Measurements from ENCODE around the gene FAM241B. TPM values are rescaled to one million over a fixed set of nuclear protein-coding genes. Genes with fewer than 3 reads are reported as not detected.

Gene FAM241B
- total RNA-seq, 1 donor: not detected

GRCh38 chr10:69674786-69675185 is 44.7 kb downstream of the FAM241B start:
- TF ChIP-seq CTCF (IDR thresholded peaks at IDR 0.05; ENCODE audit: insufficient read depth, low read length): no peak
- DNase-seq (ENCODE audit: low read depth): no peak
- no peak overlapping the region for H3K4me3 ChIP-seq (ENCODE audit: low read depth, low read length)

- H3K4me3 ChIP-seq (ENCODE audit: low read depth, low read length): no peak overlapping the region
- no peak for DNase-seq (ENCODE audit: low read depth)
- TF ChIP-seq CTCF (IDR thresholded peaks at IDR 0.05; ENCODE audit: insufficient read depth, low read length): no peak
Measured at GRCh38 chr10:69676301-69676700, 46.3 kb downstream of the FAM241B start.

- H3K4me3 ChIP-seq (ENCODE audit: low read depth, low read length): no peak overlapping the region
- no peak for TF ChIP-seq CTCF (IDR thresholded peaks at IDR 0.05; ENCODE audit: insufficient read depth, low read length)
- no peak for DNase-seq (ENCODE audit: low read depth)
Measured at GRCh38 chr10:69677985-69678654, 48.1 kb downstream of the FAM241B start.

- DNase-seq (ENCODE audit: low read depth): no peak
- H3K4me3 ChIP-seq (ENCODE audit: low read depth, low read length): no peak overlapping the region
- TF ChIP-seq CTCF (IDR thresholded peaks at IDR 0.05; ENCODE audit: insufficient read depth, low read length): no peak
Measured at GRCh38 chr10:69679736-69680135, 49.7 kb downstream of the FAM241B start.

- DNase-seq (ENCODE audit: low read depth): no peak
- no peak for TF ChIP-seq CTCF (IDR thresholded peaks at IDR 0.05; ENCODE audit: insufficient read depth, low read length)
- no peak overlapping the region for H3K4me3 ChIP-seq (ENCODE audit: low read depth, low read length)
Measured at GRCh38 chr10:69680610-69681009, 50.6 kb downstream of the FAM241B start.

GRCh38 chr10:69681436-69681835 is 51.4 kb downstream of the FAM241B start:
- no peak overlapping the region for H3K4me3 ChIP-seq (ENCODE audit: low read depth, low read length)
- no peak for TF ChIP-seq CTCF (IDR thresholded peaks at IDR 0.05; ENCODE audit: insufficient read depth, low read length)
- DNase-seq (ENCODE audit: low read depth): no peak

- TF ChIP-seq CTCF (IDR thresholded peaks at IDR 0.05; ENCODE audit: insufficient read depth, low read length): no peak
- no peak for DNase-seq (ENCODE audit: low read depth)
- H3K4me3 ChIP-seq (ENCODE audit: low read depth, low read length): no peak overlapping the region
Measured at GRCh38 chr10:69682955-69683474, 53.0 kb downstream of the FAM241B start.

Measured in fibroblast of the aortic adventitia (primary cell).